ENCODE data around the gene DENND4A. TPM values are rescaled to one million over a fixed set of nuclear protein-coding genes. Genes with fewer than 3 reads are reported as not detected.
A peak's percentile ranks its signal among the peaks of the same experiment; 100 is the strongest.

Gene DENND4A
- total and polyA plus RNA-seq, 9 of the 15 experiments (the other 6 are each of a cell fraction or from before 2014, with no cell fraction given): 6.8 to 32.3 (median 19.9) TPM

DNA sequence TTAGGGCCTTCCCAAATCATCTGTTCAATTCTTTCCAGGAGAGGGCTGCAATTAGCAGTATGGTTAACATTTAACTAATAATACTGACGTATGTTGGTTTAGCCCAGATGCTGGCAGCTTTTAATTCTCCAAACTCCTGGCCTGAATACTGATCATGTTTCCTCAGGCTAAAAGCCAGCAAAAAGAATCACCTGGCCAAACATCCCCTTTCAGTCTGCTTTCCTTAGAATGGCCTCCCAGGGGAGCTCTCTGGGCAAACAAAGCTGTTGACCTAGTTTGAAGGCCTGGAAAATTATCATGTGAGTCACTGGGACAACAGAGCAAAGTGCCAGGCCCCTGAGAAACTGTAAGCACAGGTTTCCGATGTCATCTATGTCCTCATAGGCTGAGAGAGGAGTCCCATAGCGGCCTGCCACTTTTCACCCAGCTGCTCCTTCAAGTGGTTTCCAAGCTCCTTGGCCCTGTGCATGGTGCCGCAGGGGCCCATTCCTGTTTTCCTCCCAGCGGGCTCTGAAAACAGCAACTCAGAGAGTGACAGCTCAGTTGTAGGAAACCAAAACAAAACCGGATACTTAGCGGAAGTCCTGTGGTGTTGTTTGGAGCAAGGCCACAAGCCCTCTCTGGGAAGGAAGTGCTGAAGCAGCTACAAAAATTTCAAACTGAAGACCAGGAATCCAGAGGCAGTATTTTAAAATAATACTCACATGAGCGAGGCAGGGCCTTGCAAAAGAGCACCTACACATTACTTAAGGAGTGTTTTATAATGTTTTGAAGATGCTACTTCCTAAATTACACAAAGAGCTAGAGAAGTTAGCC is 40.7 kb upstream of the DENND4A start (continued):
- TF ChIP-seq, protein P1, sequence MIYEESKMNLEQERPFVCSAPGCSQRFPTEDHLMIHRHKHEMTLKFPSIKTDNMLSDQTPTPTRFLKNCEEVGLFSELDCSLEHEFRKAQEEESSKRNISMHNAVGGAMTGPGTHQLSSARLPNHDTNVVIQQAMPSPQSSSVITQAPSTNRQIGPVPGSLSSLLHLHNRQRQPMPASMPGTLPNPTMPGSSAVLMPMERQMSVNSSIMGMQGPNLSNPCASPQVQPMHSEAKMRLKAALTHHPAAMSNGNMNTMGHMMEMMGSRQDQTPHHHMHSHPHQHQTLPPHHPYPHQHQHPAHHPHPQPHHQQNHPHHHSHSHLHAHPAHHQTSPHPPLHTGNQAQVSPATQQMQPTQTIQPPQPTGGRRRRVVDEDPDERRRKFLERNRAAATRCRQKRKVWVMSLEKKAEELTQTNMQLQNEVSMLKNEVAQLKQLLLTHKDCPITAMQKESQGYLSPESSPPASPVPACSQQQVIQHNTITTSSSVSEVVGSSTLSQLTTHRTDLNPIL (CRISPR knock-in tag; IDR thresholded peaks at IDR 0.05): no peak
- TF ChIP-seq, protein P2, sequence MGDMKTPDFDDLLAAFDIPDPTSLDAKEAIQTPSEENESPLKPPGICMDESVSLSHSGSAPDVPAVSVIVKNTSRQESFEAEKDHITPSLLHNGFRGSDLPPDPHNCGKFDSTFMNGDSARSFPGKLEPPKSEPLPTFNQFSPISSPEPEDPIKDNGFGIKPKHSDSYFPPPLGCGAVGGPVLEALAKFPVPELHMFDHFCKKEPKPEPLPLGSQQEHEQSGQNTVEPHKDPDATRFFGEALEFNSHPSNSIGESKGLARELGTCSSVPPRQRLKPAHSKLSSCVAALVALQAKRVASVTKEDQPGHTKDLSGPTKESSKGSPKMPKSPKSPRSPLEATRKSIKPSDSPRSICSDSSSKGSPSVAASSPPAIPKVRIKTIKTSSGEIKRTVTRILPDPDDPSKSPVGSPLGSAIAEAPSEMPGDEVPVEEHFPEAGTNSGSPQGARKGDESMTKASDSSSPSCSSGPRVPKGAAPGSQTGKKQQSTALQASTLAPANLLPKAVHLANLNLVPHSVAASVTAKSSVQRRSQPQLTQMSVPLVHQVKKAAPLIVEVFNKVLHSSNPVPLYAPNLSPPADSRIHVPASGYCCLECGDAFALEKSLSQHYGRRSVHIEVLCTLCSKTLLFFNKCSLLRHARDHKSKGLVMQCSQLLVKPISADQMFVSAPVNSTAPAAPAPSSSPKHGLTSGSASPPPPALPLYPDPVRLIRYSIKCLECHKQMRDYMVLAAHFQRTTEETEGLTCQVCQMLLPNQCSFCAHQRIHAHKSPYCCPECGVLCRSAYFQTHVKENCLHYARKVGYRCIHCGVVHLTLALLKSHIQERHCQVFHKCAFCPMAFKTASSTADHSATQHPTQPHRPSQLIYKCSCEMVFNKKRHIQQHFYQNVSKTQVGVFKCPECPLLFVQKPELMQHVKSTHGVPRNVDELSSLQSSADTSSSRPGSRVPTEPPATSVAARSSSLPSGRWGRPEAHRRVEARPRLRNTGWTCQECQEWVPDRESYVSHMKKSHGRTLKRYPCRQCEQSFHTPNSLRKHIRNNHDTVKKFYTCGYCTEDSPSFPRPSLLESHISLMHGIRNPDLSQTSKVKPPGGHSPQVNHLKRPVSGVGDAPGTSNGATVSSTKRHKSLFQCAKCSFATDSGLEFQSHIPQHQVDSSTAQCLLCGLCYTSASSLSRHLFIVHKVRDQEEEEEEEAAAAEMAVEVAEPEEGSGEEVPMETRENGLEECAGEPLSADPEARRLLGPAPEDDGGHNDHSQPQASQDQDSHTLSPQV (IDR thresholded peaks at IDR 0.05): peak; percentile 98
- TF ChIP-seq CREBBP (IDR thresholded peaks at IDR 0.05; ENCODE audit: low read depth, low read length) (no peak), ZEB2 (IDR thresholded peaks at IDR 0.05) (no peak), BCOR (IDR thresholded peaks at IDR 0.05) (no peak), CREM (IDR thresholded peaks at IDR 0.05; ENCODE audit: low read depth) (no peak), DMBX1 (CRISPR knock-in tag; IDR thresholded peaks at IDR 0.05; ENCODE audit: borderline replicate concordance) (peak; percentile 73; the same call in 1 of the 2 replicates), HEY1 (CRISPR knock-in tag; IDR thresholded peaks at IDR 0.05; ENCODE audit: borderline replicate concordance) (no peak), MAZ (CRISPR knock-in tag; conservative IDR thresholded peaks at IDR 0.05 in 1 of 2, IDR thresholded peaks at IDR 0.05 in 1 of 2) (peak in 1 of 2 experiments; percentile 51; a peak in 2 of 4 replicates), PTTG1 (tag; IDR thresholded peaks at IDR 0.05; ENCODE audit: low read depth) (no peak), LARP7 (IDR thresholded peaks at IDR 0.05) (no peak), HNRNPL (IDR thresholded peaks at IDR 0.05; ENCODE audit: low read depth, low read length) (no peak), TCF3 (CRISPR knock-in tag; IDR thresholded peaks at IDR 0.05) (no peak; the same call in 1 of the 2 replicates), ZNF583 (CRISPR knock-in tag; IDR thresholded peaks at IDR 0.05) (no peak), ELF2 (CRISPR knock-in tag; IDR thresholded peaks at IDR 0.05) (peak; percentile 66; the same call in 1 of the 2 replicates), SIRT6 (IDR thresholded peaks at IDR 0.05; ENCODE audit: low read depth, low read length) (no peak), MEF2D (tag; conservative IDR thresholded peaks at IDR 0.05; ENCODE audit: low read depth) (peak; percentile 62; the same call in 1 of the 2 replicates)
- TF ChIP-seq, protein P3, sequence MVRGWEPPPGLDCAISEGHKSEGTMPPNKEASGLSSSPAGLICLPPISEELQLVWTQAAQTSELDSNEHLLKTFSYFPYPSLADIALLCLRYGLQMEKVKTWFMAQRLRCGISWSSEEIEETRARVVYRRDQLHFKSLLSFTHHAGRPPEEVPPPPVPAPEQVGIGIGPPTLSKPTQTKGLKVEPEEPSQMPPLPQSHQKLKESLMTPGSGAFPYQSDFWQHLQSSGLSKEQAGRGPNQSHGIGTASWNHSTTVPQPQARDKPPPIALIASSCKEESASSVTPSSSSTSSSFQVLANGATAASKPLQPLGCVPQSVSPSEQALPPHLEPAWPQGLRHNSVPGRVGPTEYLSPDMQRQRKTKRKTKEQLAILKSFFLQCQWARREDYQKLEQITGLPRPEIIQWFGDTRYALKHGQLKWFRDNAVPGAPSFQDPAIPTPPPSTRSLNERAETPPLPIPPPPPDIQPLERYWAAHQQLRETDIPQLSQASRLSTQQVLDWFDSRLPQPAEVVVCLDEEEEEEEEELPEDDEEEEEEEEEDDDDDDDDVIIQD (CRISPR knock-in tag; IDR thresholded peaks at IDR 0.05): no peak
- TF ChIP-seq, protein P4, sequence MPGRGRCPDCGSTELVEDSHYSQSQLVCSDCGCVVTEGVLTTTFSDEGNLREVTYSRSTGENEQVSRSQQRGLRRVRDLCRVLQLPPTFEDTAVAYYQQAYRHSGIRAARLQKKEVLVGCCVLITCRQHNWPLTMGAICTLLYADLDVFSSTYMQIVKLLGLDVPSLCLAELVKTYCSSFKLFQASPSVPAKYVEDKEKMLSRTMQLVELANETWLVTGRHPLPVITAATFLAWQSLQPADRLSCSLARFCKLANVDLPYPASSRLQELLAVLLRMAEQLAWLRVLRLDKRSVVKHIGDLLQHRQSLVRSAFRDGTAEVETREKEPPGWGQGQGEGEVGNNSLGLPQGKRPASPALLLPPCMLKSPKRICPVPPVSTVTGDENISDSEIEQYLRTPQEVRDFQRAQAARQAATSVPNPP (IDR thresholded peaks at IDR 0.05; ENCODE audit: borderline replicate concordance, insufficient read depth, insufficient read length): no peak
